ENCODE results near the gene LGI4. TPM values are rescaled to one million over a fixed set of nuclear protein-coding genes. Genes with fewer than 3 reads are reported as not detected.

The LGI4 gene
- total RNA-seq, 1 donor from 2014 or later = not detected

DNA sequence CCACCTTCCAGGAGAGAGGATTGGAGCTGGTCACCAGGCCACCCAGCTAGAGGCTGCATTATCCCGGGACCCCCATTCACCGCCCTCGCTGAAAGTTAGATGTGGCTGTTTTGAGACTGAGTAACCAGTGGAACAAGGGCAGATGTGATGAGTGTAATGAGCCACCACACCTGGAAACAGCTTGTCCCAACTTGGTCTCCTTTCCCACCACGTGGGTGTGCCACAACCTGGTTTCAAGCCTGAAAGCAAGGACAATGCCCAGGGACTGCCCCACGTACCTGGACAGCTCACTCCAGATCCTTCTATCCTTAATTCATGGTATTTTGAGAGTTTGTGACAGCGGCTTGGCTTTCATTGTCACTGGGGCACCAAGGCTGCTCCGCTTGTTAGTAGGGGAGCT lies 7.0 kb downstream of the LGI4 start:
- DNase-seq = no peak
- Mint-ChIP-seq H3K4me1 (peaks cover 14% of the 10 kb centered on the region), H3K27me3 (no peaks in the 10 kb centered on the region), H3K36me3 (ENCODE audit: low read depth) (no peaks in the 10 kb centered on the region), H3K9me3 (no peaks in the 10 kb centered on the region), H3K27ac (no peak overlapping the region), H3K4me3 (no peak overlapping the region)
- intact Hi-C loops (cut with micrococcal nuclease) = no loop called here
- ChIA-PET CTCF (interaction anchor here (1.3 kb wide), 1 partner anchor 11 kb away, joined by 4 read pairs; no protein-coding TSS in a partner anchor), POLR2A (no interaction called here)
- TF ChIP-seq CTCF (IDR thresholded peaks at IDR 0.05) = no peak
- ATAC-seq (ENCODE audit: low read depth) = no peak

GRCh38 chr19:35126624-35126959 lies 8.3 kb downstream of the LGI4 start:
- CTCF ChIA-PET = interaction anchor here (1.3 kb wide), 1 partner anchor 10 kb away, joined by 4 read pairs; no protein-coding TSS in a partner anchor
- no peaks in the 10 kb centered on the region for H3K27me3 Mint-ChIP-seq
- no peak for TF ChIP-seq CTCF (IDR thresholded peaks at IDR 0.05)
- H3K9me3 Mint-ChIP-seq = no peaks in the 10 kb centered on the region
- ATAC-seq (ENCODE audit: low read depth) = no peak
- no peak overlapping the region for H3K27ac Mint-ChIP-seq
- POLR2A ChIA-PET = no interaction called here
- no peak for DNase-seq
- H3K4me3 Mint-ChIP-seq = no peak overlapping the region
- H3K4me1 Mint-ChIP-seq = peaks cover 14% of the 10 kb centered on the region
- no peaks in the 10 kb centered on the region for H3K36me3 Mint-ChIP-seq (ENCODE audit: low read depth)
- intact Hi-C loops (cut with micrococcal nuclease) = no loop called here

DNA sequence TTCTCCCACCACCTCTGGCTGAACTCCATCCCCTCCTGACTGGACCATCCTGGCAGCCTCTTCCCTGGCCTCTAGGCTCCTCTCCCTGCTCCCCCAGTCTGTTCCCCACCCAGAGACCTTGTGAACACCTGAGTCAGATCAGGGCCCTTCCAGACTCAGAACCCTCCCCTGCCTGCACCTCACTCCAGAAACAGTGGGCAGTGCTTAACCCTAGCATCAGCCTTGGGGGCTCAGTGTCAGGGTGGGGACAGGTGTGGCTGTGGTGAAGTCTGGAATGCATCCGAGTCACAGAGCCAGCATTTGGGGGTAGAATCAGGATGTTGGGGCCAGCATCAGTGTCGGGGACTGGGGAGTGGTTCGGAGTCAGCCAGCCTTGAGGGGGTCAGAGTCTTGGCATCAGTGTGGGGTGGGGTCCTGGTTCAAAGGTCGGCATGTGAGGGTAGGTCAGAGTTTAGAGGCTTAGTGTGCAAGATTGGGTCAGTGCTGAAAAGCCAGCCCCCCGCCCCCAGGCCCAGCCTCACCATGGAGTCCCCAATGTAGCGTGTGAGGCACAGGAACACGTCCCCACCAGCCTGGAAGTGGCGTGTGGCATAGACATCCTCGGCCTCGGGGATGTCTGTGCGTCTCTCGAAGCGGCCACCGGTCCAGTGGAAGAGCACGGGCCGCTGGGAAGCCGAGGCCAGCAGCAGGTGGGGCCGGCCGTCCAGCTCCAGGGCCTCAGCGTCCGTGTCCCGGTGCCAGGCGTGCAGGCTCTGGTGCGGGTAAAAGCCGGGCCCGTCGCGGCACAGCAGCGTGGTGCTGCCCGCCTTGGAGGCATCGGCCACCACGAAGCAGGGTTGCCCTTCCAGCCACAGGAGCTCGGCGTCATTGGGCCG lies 8.9 kb downstream of the LGI4 start:
- CTCF ChIA-PET = no interaction called here
- POLR2A ChIA-PET = no interaction called here
- H3K9me3 Mint-ChIP-seq = no peaks in the 10 kb centered on the region
- H3K36me3 Mint-ChIP-seq (ENCODE audit: low read depth) = no peaks in the 10 kb centered on the region
- no peaks in the 10 kb centered on the region for H3K27me3 Mint-ChIP-seq
- H3K4me1 Mint-ChIP-seq = peaks cover 14% of the 10 kb centered on the region
- no peak for TF ChIP-seq CTCF (IDR thresholded peaks at IDR 0.05)
- peak overlapping the region; percentile 5 for H3K4me3 Mint-ChIP-seq
- intact Hi-C loops (cut with micrococcal nuclease) = no loop called here
- ATAC-seq (ENCODE audit: low read depth) (no peak), DNase-seq (no peak)
- no peak overlapping the region for H3K27ac Mint-ChIP-seq

- Mint-ChIP-seq H3K27ac (no peak overlapping the region), H3K4me3 (no peak overlapping the region), H3K27me3 (no peaks in the 10 kb centered on the region), H3K36me3 (ENCODE audit: low read depth) (no peaks in the 10 kb centered on the region), H3K4me1 (peaks cover 14% of the 10 kb centered on the region), H3K9me3 (no peaks in the 10 kb centered on the region)
- intact Hi-C loops (cut with micrococcal nuclease) = no loop called here
- CTCF ChIA-PET = interaction anchor here (1.2 kb wide), 1 partner anchor 370 kb away, joined by 3 read pairs; no protein-coding TSS in a partner anchor
- no peak for TF ChIP-seq CTCF (IDR thresholded peaks at IDR 0.05)
- DNase-seq (no peak), ATAC-seq (ENCODE audit: low read depth) (no peak)
- POLR2A ChIA-PET = interaction anchor here (1.0 kb wide), 1 partner anchor 10 kb away, joined by 6 read pairs; the partner anchor contains the start of gene LGI4
These were observed 9.6 kb downstream of the LGI4 start for GRCh38 chr19:35125270-35125717.

Measured in activated B cell treated with CpG ODN at 0.5 μM for 24 hours (primary cell).